ENCODE data around the gene CD2AP. TPM values are rescaled to one million over a fixed set of nuclear protein-coding genes. Genes with fewer than 3 reads are reported as not detected.

Gene CD2AP
- polyA plus RNA-seq, 1 experiment: 12.5 TPM

Small RNA genes lying within 50 kb of the gene (small RNA-seq; reads per million reads assigned to genes)
- gene RF00019 (ENCODE audit: insufficient read length, low read depth): not detected

Other genes with a start within 250 kb of the CD2AP start
- 21.7 and 23.8 TPM in 2 replicates for gene TNFRSF21, start 167.9 kb upstream of the CD2AP start, polyA plus RNA-seq (2011; rRNA removed)
- 0.02 TPM in 1 of 2 replicates, not detected in the other for gene ADGRF4, start 220.8 kb downstream of the CD2AP start, polyA plus RNA-seq (2011; rRNA removed)